HUES48 (cell line): ENCODE measurements around the gene TPST1.
"Not testable (repeated sequence)": the region's sequence is repeated elsewhere in the genome, so short reads cannot be mapped to it uniquely, and the experiment has no call there.

Experiments
- H3K27ac ChIP-seq: one replicate; pipeline ENCODE4 v1.7.0; 2013; ENCODE audit warnings: low read depth, low read length, inconsistent platforms
- H3K27me3 ChIP-seq: 2 replicates; pipeline ENCODE4 v1.6.1; 2013; ENCODE audit warnings: mild to moderate bottlenecking, low read length; ENCODE audit not compliant: control insufficient read depth, insufficient read depth
- H3K36me3 ChIP-seq: 2 replicates; pipeline ENCODE4 v1.6.1; 2013; ENCODE audit warnings: low read length; ENCODE audit not compliant: control insufficient read depth, insufficient read depth
- H3K4me1 ChIP-seq: 2 replicates; pipeline ENCODE4 v1.6.1; 2013; ENCODE audit warnings: mild to moderate bottlenecking, low read length; ENCODE audit not compliant: control insufficient read depth, insufficient read depth
- H3K4me3 ChIP-seq: 2 replicates; pipeline ENCODE4 v1.5.1; 2013; ENCODE audit warnings: mild to moderate bottlenecking, low read depth, low read length
- H3K9ac ChIP-seq: 2 replicates; pipeline ENCODE4 v1.6.1; 2013; ENCODE audit warnings: mild to moderate bottlenecking, low read depth, low read length, moderate library complexity
- H3K9me3 ChIP-seq: 2 replicates; pipeline ENCODE4 v1.6.1; 2013; ENCODE audit warnings: low read length; ENCODE audit not compliant: control insufficient read depth, insufficient read depth

Gene TPST1

DNA sequence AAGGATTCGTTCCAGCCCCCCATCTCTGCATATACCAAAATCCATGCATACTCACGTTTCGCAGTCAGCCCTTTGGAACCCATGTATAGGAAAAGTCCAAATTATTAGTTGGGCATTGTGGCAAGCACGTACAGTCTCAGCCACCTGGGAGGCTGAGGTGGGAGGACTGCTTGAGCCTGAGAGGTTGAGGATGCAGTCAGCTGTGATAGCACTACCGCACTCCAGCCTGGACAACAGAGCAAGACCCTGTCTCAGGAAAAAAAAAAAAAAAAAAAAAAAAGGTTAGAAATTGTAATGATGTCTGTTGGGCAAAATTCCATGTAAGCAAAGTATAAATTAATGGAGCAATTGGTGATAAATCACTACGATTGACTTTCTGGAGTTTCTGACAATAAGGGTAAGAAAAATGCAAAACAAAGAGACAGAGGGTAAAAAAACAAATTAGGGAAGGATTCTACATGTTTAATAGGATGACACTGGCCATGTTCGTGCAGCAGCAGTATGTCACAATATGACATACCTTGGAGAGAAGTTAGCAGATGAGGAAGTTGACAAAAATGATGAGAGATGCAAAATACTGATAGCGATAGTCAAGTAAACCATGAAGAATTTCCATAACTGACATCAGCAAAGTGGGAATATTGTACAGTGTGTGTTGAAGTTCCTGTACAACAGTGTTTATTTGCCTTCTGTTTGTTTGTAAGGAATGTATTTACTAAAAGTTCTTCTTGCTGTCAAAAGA lies 177.2 kb downstream of the TPST1 start:
- H3K36me3 ChIP-seq = peaks cover 14% of the 10 kb centered on the region; the same call in 1 of the 2 replicates
- H3K9me3 ChIP-seq, H3K4me3 ChIP-seq: not testable (repeated sequence)

GRCh38 chr7:66385191-66385905 lies 180.2 kb downstream of the TPST1 start:
- H3K9me3 ChIP-seq, H3K27me3 ChIP-seq, H3K9ac ChIP-seq, H3K36me3 ChIP-seq, H3K4me3 ChIP-seq, H3K27ac ChIP-seq, H3K4me1 ChIP-seq: not testable (repeated sequence)

More for the DNA sequence above, 177.2 kb downstream of the TPST1 start:
- not testable (repeated sequence) for H3K27me3 ChIP-seq, H3K4me1 ChIP-seq, H3K9ac ChIP-seq, H3K27ac ChIP-seq

- H3K4me1 ChIP-seq, H3K9ac ChIP-seq, H3K9me3 ChIP-seq, H3K27ac ChIP-seq, H3K36me3 ChIP-seq, H3K27me3 ChIP-seq, H3K4me3 ChIP-seq: not testable (repeated sequence)
These were observed 190.0 kb downstream of the TPST1 start for GRCh38 chr7:66395128-66395571.

DNA sequence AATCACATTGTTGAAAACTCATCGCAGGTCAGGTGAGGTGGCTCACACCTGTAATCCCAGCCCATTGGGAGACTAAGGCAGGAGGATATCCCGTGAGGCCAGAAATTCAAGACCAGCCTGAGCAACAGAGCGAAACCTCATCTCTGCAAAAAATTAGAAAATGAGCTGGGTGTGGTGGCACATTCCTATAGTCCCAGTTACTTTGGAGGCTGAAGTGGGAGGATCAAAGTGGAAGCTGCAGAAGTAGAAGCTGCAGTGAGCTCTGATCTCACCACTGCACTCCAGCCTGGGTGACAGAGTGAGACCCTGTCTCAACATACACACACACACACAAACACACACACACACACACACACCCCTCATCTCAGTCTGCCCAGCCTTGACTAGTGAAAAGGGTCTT lies 190.9 kb downstream of the TPST1 start:
- H3K27ac ChIP-seq, H3K9ac ChIP-seq: not testable (repeated sequence)

GRCh38 chr7:66398841-66399240 lies 193.7 kb downstream of the TPST1 start:
- H3K9me3 ChIP-seq, H3K4me3 ChIP-seq, H3K36me3 ChIP-seq, H3K27ac ChIP-seq, H3K27me3 ChIP-seq, H3K4me1 ChIP-seq, H3K9ac ChIP-seq: not testable (repeated sequence)

More for the DNA sequence above, 190.9 kb downstream of the TPST1 start:
- not testable (repeated sequence) for H3K4me3 ChIP-seq, H3K27me3 ChIP-seq, H3K4me1 ChIP-seq, H3K36me3 ChIP-seq, H3K9me3 ChIP-seq

- no peak overlapping the region for H3K4me3 ChIP-seq
- H3K9ac ChIP-seq = no peak overlapping the region
- H3K27ac ChIP-seq = no peak overlapping the region
- H3K4me1 ChIP-seq = no peaks in the 10 kb centered on the region
- H3K9me3 ChIP-seq = no peaks in the 10 kb centered on the region
- H3K27me3 ChIP-seq = no peaks in the 10 kb centered on the region
- H3K36me3 ChIP-seq = 0 out of 2 replicates have a peak, but pooled peaks cover 4% of the 10 kb centered on the region
These were observed 194.4 kb downstream of the TPST1 start for GRCh38 chr7:66399566-66399965.

GRCh38 chr7:66400400-66400799 lies 195.3 kb downstream of the TPST1 start:
- Histone ChIP-seq H3K4me3 (no peak overlapping the region), H3K27me3 (no peaks in the 10 kb centered on the region), H3K27ac (no peak overlapping the region), H3K4me1 (no peaks in the 10 kb centered on the region), H3K36me3 (0 out of 2 replicates have a peak, but pooled peaks cover 4% of the 10 kb centered on the region), H3K9me3 (no peaks in the 10 kb centered on the region), H3K9ac (no peak overlapping the region)

DNA sequence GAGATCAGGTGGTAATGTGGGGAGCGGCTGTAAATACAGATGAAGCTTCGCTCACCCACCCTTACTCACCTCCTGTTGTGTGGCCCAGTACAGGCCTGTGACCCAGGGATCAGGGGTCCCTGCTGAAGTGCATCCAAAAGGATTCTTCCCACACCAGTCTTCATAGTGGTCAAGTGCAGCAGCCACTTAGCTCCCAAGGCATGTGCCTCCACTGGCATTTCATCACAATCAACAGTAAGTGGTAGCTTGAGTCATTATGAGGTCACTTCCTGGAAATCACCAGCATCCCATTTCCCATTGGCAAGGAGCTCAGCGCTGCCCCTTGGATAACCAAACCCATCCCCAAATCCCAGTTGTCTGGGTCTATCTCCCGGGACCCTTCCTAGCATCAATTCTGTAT lies 196.0 kb downstream of the TPST1 start:
- H3K27me3 ChIP-seq, H3K4me1 ChIP-seq, H3K36me3 ChIP-seq, H3K4me3 ChIP-seq, H3K9me3 ChIP-seq, H3K27ac ChIP-seq, H3K9ac ChIP-seq: not testable (repeated sequence)

- H3K9me3 ChIP-seq, H3K36me3 ChIP-seq, H3K27ac ChIP-seq, H3K4me1 ChIP-seq, H3K4me3 ChIP-seq, H3K27me3 ChIP-seq, H3K9ac ChIP-seq: not testable (repeated sequence)
These were observed 196.8 kb downstream of the TPST1 start for GRCh38 chr7:66401932-66402331.

GRCh38 chr7:66403564-66403963 lies 198.4 kb downstream of the TPST1 start:
- Histone ChIP-seq H3K9ac (no peak overlapping the region), H3K27me3 (no peaks in the 10 kb centered on the region), H3K4me1 (no peaks in the 10 kb centered on the region), H3K27ac (no peak overlapping the region), H3K4me3 (no peak overlapping the region), H3K36me3 (peaks cover 9% of the 10 kb centered on the region; the same call in 1 of the 2 replicates), H3K9me3 (no peaks in the 10 kb centered on the region)

DNA sequence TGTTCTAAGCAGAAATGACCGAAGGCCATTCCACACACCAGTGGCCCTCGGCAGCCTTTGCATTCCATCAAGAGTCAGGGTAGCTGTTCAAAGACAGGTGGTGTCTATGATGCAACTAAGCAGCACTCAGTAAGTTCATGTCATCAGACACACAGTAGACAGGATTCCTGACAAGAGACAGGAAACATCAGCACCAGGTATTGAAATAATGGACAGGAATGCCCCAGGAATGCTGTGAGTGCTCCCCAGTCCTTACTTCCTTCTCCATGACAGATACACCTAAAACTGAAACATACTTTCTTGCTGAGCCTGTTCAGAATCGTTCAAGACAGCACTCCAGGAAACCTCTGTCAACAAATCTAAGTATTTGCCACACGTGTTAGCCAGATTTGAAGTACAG lies 204.4 kb downstream of the TPST1 start:
- Histone ChIP-seq H3K9ac (no peak overlapping the region), H3K36me3 (peaks cover 16% of the 10 kb centered on the region), H3K4me3 (no peak overlapping the region), H3K9me3 (no peaks in the 10 kb centered on the region), H3K27ac (no peak overlapping the region), H3K27me3 (no peaks in the 10 kb centered on the region), H3K4me1 (no peaks in the 10 kb centered on the region)
